Loucy (cell line): ENCODE results near the gene SIRPB2.
A peak's percentile ranks its signal among the peaks of the same experiment; 100 is the strongest.

Experiments
- H2AFZ ChIP-seq: fragments of 200-600 bp; sonication (generic); 2 replicates; pipeline ENCODE4 v1.6.0; 2016; ENCODE audit warnings: antibody characterized with exemption, mild to moderate bottlenecking, low read length, moderate library complexity
- H3F3A ChIP-seq: fragments of 200-600 bp; 2 replicates; pipeline ENCODE4 v1.6.0; 2016; ENCODE audit warnings: antibody characterized with exemption, low read depth, mild to moderate bottlenecking
- H3K27me3 ChIP-seq: fragments of 200-600 bp; sonication (generic); 2 replicates; pipeline ENCODE4 v1.6.1; 2014; ENCODE audit warnings: low read length, mild to moderate bottlenecking; ENCODE audit not compliant: insufficient read depth, poor library complexity, severe bottlenecking
- H3K36me3 ChIP-seq: fragments of 200-600 bp; sonication (generic); 2 replicates; pipeline ENCODE4 v1.6.1; 2016; ENCODE audit warnings: low read length; ENCODE audit not compliant: insufficient read depth
- H3K4me1 ChIP-seq: fragments of 200-600 bp; sonication (generic); 2 replicates; pipeline ENCODE4 v1.5.1; 2014; ENCODE audit warnings: low read length, mild to moderate bottlenecking; ENCODE audit not compliant: insufficient read depth, poor library complexity, severe bottlenecking
- H3K4me2 ChIP-seq: fragments of 200-600 bp; sonication (generic); 2 replicates; pipeline ENCODE4 v1.6.0; 2014; ENCODE audit warnings: antibody characterized with exemption, low read length, low read depth, mild to moderate bottlenecking; ENCODE audit not compliant: poor library complexity, severe bottlenecking
- H3K4me3 ChIP-seq: fragments of 200-600 bp; sonication (generic); 2 replicates; pipeline ENCODE4 v1.5.1; 2014; ENCODE audit warnings: low read length, mild to moderate bottlenecking, mixed read lengths; ENCODE audit not compliant: poor library complexity, severe bottlenecking
- H3K79me2 ChIP-seq: fragments of 200-600 bp; sonication (generic); 2 replicates; pipeline ENCODE4 v1.6.1; 2014; ENCODE audit warnings: low read length; ENCODE audit not compliant: insufficient read depth
- H3K9ac ChIP-seq: fragments of 200-600 bp; sonication (generic); 2 replicates; pipeline ENCODE4 v1.6.0; 2014; ENCODE audit warnings: mild to moderate bottlenecking, low read depth, low read length, moderate library complexity; ENCODE audit not compliant: poor library complexity, severe bottlenecking
- H3K9me2 ChIP-seq: fragments of 200-600 bp; sonication (generic); replicated peaks from 2 replicates; pipeline ENCODE4 v1.6.1; 2016; ENCODE audit warnings: low read depth, low read length, mixed read lengths
- H3K9me3 ChIP-seq: fragments of 200-600 bp; sonication (generic); 2 replicates; pipeline ENCODE4 v1.6.1; 2014; ENCODE audit warnings: mild to moderate bottlenecking, antibody characterized with exemption, low read length, low read depth; ENCODE audit not compliant: insufficient read depth
- H4K20me1 ChIP-seq: fragments of 200-600 bp; sonication (generic); 2 replicates; pipeline ENCODE4 v1.6.0; 2014; ENCODE audit warnings: antibody characterized with exemption, low read length, mild to moderate bottlenecking; ENCODE audit not compliant: insufficient read depth, poor library complexity, severe bottlenecking
- CTCF ChIP-seq: fragments of 200-600 bp; sonication (generic); conservative IDR thresholded peaks from 2 replicates; pipeline ENCODE4 v1.5.1; 2014; ENCODE audit warnings: mild to moderate bottlenecking, antibody characterized with exemption, low read length
- EZH2phosphoT487 ChIP-seq: fragments of 200-600 bp; IDR thresholded peaks from 2 replicates; pipeline ENCODE4 v1.6.1; 2018; ENCODE audit warnings: antibody characterized with exemption, mild to moderate bottlenecking, moderate library complexity, borderline replicate concordance

The SIRPB2 gene

GRCh38 chr20:1534526-1534925 is 43.3 kb upstream of the SIRPB2 start:
- Histone ChIP-seq H3K4me2 (no peak overlapping the region), H3K9me2 (no peaks in the 10 kb centered on the region), H3K36me3 (no peaks in the 10 kb centered on the region), H3F3A (no peaks in the 10 kb centered on the region), H3K27me3 (no peaks in the 10 kb centered on the region), H2AFZ (no peak overlapping the region), H3K4me3 (no peak overlapping the region), H3K4me1 (no peaks in the 10 kb centered on the region), H3K9ac (no peak overlapping the region), H4K20me1 (no peaks in the 10 kb centered on the region), H3K9me3 (no peaks in the 10 kb centered on the region), H3K79me2 (no peaks in the 10 kb centered on the region)
- TF ChIP-seq CTCF: no peak
- TF ChIP-seq EZH2phosphoT487: no peak

GRCh38 chr20:1533059-1533458 is 41.8 kb upstream of the SIRPB2 start:
- Histone ChIP-seq H3K27me3 (no peaks in the 10 kb centered on the region), H4K20me1 (no peaks in the 10 kb centered on the region), H3K9ac (no peak overlapping the region), H2AFZ (no peak overlapping the region), H3K4me1 (no peaks in the 10 kb centered on the region), H3K9me3 (0 out of 2 replicates have a peak, but pooled peaks cover 3% of the 10 kb centered on the region), H3F3A (no peaks in the 10 kb centered on the region), H3K4me2 (no peak overlapping the region), H3K9me2 (no peaks in the 10 kb centered on the region), H3K4me3 (no peak overlapping the region), H3K79me2 (no peaks in the 10 kb centered on the region), H3K36me3 (no peaks in the 10 kb centered on the region)
- TF ChIP-seq EZH2phosphoT487 (no peak), CTCF (peak; percentile 53)

- Histone ChIP-seq H3K79me2 (no peaks in the 10 kb centered on the region), H3K4me3 (no peak overlapping the region), H3F3A (peaks cover 2% of the 10 kb centered on the region; the same call in 1 of the 2 replicates), H3K9me2 (no peaks in the 10 kb centered on the region), H3K4me2 (no peak overlapping the region), H3K9ac (no peak overlapping the region), H3K9me3 (peaks cover 9% of the 10 kb centered on the region; the same call in 1 of the 2 replicates), H2AFZ (no peak overlapping the region), H3K27me3 (no peaks in the 10 kb centered on the region), H4K20me1 (no peaks in the 10 kb centered on the region), H3K4me1 (peaks cover 16% of the 10 kb centered on the region), H3K36me3 (no peaks in the 10 kb centered on the region)
- TF ChIP-seq CTCF (no peak), EZH2phosphoT487 (no peak)
These were observed 37.6 kb upstream of the SIRPB2 start for GRCh38 chr20:1528811-1529210.
